ENCODE results near the gene MEGF6.
A peak's percentile ranks its signal among the peaks of the same experiment; 100 is the strongest.

MEGF6 gene

GRCh38 chr1:3496916-3497315 lies 114.4 kb downstream of the MEGF6 start:
- TF ChIP-seq CTCF (IDR thresholded peaks at IDR 0.05) (no peak), ZFX (IDR thresholded peaks at IDR 0.05; ENCODE audit: borderline replicate concordance) (no peak)
- no peak overlapping the region for H3K27ac ChIP-seq

- H3K27ac ChIP-seq, result no peak overlapping the region
- TF ChIP-seq CTCF (IDR thresholded peaks at IDR 0.05) (no peak), ZFX (IDR thresholded peaks at IDR 0.05; ENCODE audit: borderline replicate concordance) (no peak)
Observed at GRCh38 chr1:3495776-3496745, 115.2 kb downstream of the MEGF6 start.

GRCh38 chr1:3494321-3495308 lies 116.7 kb downstream of the MEGF6 start:
- no peak for TF ChIP-seq ZFX (IDR thresholded peaks at IDR 0.05; ENCODE audit: borderline replicate concordance)
- no peak for TF ChIP-seq CTCF (IDR thresholded peaks at IDR 0.05)
- peak overlapping the region; percentile 62; the same call in 1 of the 2 replicates for H3K27ac ChIP-seq

- no peak for TF ChIP-seq CTCF (IDR thresholded peaks at IDR 0.05)
- TF ChIP-seq ZFX (IDR thresholded peaks at IDR 0.05; ENCODE audit: borderline replicate concordance), result no peak
- H3K27ac ChIP-seq, result peak overlapping the region; percentile 62
Observed at GRCh38 chr1:3492545-3493246, 118.6 kb downstream of the MEGF6 start.

GRCh38 chr1:3491291-3492246 lies 119.7 kb downstream of the MEGF6 start:
- peak; percentile 94 for TF ChIP-seq CTCF (IDR thresholded peaks at IDR 0.05)
- TF ChIP-seq ZFX (IDR thresholded peaks at IDR 0.05; ENCODE audit: borderline replicate concordance), result no peak
- H3K27ac ChIP-seq, result peak overlapping the region; percentile 62
